ENCODE data around the gene NUDT19.

DNA sequence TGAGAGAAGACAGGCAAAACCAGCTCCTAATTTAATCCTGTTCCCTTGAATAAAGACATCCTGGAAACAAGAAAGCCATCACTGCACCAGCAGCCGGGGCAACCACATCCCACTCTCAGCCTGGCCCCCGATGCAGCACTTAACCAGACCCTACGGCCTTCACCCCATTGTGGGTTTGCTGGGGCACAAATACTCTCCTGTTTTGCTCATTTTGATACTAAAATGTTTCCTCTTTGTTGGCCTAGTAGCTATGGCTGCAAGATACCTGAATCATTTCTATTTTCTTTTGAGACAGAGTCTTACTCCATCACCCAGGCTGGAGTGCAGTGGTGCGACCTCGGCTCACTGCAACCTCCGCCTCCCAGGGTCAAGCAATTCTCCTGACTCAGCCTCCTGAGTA, 45.1 kb upstream of the NUDT19 start:
- TF ChIP-seq, protein P1, sequence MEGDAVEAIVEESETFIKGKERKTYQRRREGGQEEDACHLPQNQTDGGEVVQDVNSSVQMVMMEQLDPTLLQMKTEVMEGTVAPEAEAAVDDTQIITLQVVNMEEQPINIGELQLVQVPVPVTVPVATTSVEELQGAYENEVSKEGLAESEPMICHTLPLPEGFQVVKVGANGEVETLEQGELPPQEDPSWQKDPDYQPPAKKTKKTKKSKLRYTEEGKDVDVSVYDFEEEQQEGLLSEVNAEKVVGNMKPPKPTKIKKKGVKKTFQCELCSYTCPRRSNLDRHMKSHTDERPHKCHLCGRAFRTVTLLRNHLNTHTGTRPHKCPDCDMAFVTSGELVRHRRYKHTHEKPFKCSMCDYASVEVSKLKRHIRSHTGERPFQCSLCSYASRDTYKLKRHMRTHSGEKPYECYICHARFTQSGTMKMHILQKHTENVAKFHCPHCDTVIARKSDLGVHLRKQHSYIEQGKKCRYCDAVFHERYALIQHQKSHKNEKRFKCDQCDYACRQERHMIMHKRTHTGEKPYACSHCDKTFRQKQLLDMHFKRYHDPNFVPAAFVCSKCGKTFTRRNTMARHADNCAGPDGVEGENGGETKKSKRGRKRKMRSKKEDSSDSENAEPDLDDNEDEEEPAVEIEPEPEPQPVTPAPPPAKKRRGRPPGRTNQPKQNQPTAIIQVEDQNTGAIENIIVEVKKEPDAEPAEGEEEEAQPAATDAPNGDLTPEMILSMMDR (IDR thresholded peaks at IDR 0.05) = no peak
- no peak for TF ChIP-seq POLR2A (IDR thresholded peaks at IDR 0.05)
